ENCODE results near the gene ADGRB3. TPM values are rescaled to one million over a fixed set of nuclear protein-coding genes. Genes with fewer than 3 reads are reported as not detected.
"Not testable (repeated sequence)": the region's sequence is repeated elsewhere in the genome, so short reads cannot be mapped to it uniquely, and the experiment has no call there.

Gene ADGRB3
- total and polyA plus RNA-seq, 2 donors from 2014 or later: 0.26 to 2.2 TPM

- DNase-seq (no peak), FAIRE-seq (no peak)
- H3K4me3 ChIP-seq (ENCODE audit: low read length in 3 of 3): no peak overlapping the region
- intact Hi-C loops (cut with DNase I): no loop called here
- no peak overlapping the region for H3K9ac ChIP-seq (ENCODE audit: low read length in 3 of 3)
- TF ChIP-seq CTCF (IDR thresholded peaks at IDR 0.05; ENCODE audit: borderline replicate concordance, extremely low read depth, insufficient read depth): no peak
- no peak overlapping the region for H3K27ac ChIP-seq (ENCODE audit: low read depth in 2 of 2, low read length in 2 of 2)
- H3K36me3 ChIP-seq (ENCODE audit: control insufficient read depth in 2 of 3, insufficient read depth in 3 of 3, low read length in 3 of 3): no peaks in the 10 kb centered on the region
- no peaks in the 10 kb centered on the region for H3K27me3 ChIP-seq (ENCODE audit: control insufficient read depth, insufficient read depth, low read length)
- H3K4me1 ChIP-seq (ENCODE audit: control insufficient read depth in 2 of 3, insufficient read depth in 2 of 3, low read depth in 1 of 3, low read length in 3 of 3): no peaks in the 10 kb centered on the region
- H3K9me3 ChIP-seq (ENCODE audit: control insufficient read depth in 2 of 3, insufficient read depth in 1 of 3, low read length in 3 of 3): no peaks in the 10 kb centered on the region
Observed at GRCh38 chr6:69422475-69422874, 787.4 kb downstream of the ADGRB3 start.

- Histone ChIP-seq H3K36me3 (ENCODE audit: control insufficient read depth in 2 of 3, insufficient read depth in 3 of 3, low read length in 3 of 3) (no peaks in the 10 kb centered on the region), H3K4me1 (ENCODE audit: control insufficient read depth in 2 of 3, insufficient read depth in 2 of 3, low read depth in 1 of 3, low read length in 3 of 3) (no peaks in the 10 kb centered on the region), H3K9ac (ENCODE audit: low read length in 3 of 3) (no peak overlapping the region), H3K4me3 (ENCODE audit: low read length in 3 of 3) (no peak overlapping the region), H3K27ac (ENCODE audit: low read depth in 2 of 2, low read length in 2 of 2) (no peak overlapping the region), H3K27me3 (ENCODE audit: control insufficient read depth, insufficient read depth, low read length) (no peaks in the 10 kb centered on the region), H3K9me3 (ENCODE audit: control insufficient read depth in 2 of 3, insufficient read depth in 1 of 3, low read length in 3 of 3) (no peaks in the 10 kb centered on the region)
- DNase-seq (no peak), FAIRE-seq (no peak)
- TF ChIP-seq CTCF (IDR thresholded peaks at IDR 0.05; ENCODE audit: borderline replicate concordance, extremely low read depth, insufficient read depth): no peak
- intact Hi-C loops (cut with DNase I): no loop called here
Observed at GRCh38 chr6:69423785-69424184, 788.7 kb downstream of the ADGRB3 start.

- no peaks in the 10 kb centered on the region for H3K9me3 ChIP-seq (ENCODE audit: control insufficient read depth in 2 of 3, insufficient read depth in 1 of 3, low read length in 3 of 3)
- no peak for TF ChIP-seq CTCF (IDR thresholded peaks at IDR 0.05; ENCODE audit: borderline replicate concordance, extremely low read depth, insufficient read depth)
- FAIRE-seq (no peak), DNase-seq (no peak)
- H3K36me3 ChIP-seq (ENCODE audit: control insufficient read depth in 2 of 3, insufficient read depth in 3 of 3, low read length in 3 of 3): no peaks in the 10 kb centered on the region
- H3K27ac ChIP-seq (ENCODE audit: low read depth in 2 of 2, low read length in 2 of 2): no peak overlapping the region
- H3K4me3 ChIP-seq (ENCODE audit: low read length in 3 of 3): no peak overlapping the region
- H3K27me3 ChIP-seq (ENCODE audit: control insufficient read depth, insufficient read depth, low read length): no peaks in the 10 kb centered on the region
- H3K4me1 ChIP-seq (ENCODE audit: control insufficient read depth in 2 of 3, insufficient read depth in 2 of 3, low read depth in 1 of 3, low read length in 3 of 3): no peaks in the 10 kb centered on the region
- no peak overlapping the region for H3K9ac ChIP-seq (ENCODE audit: low read length in 3 of 3)
- intact Hi-C loops (cut with DNase I): no loop called here
Observed at GRCh38 chr6:69424581-69424980, 789.5 kb downstream of the ADGRB3 start.

- Histone ChIP-seq H3K27ac (ENCODE audit: low read depth in 2 of 2, low read length in 2 of 2) (no peak overlapping the region), H3K4me1 (ENCODE audit: control insufficient read depth in 2 of 3, insufficient read depth in 2 of 3, low read depth in 1 of 3, low read length in 3 of 3) (no peaks in the 10 kb centered on the region), H3K4me3 (ENCODE audit: low read length in 3 of 3) (no peak overlapping the region), H3K36me3 (ENCODE audit: control insufficient read depth in 2 of 3, insufficient read depth in 3 of 3, low read length in 3 of 3) (no peaks in the 10 kb centered on the region), H3K9ac (ENCODE audit: low read length in 3 of 3) (no peak overlapping the region), H3K27me3 (ENCODE audit: control insufficient read depth, insufficient read depth, low read length) (no peaks in the 10 kb centered on the region), H3K9me3 (ENCODE audit: control insufficient read depth in 2 of 3, insufficient read depth in 1 of 3, low read length in 3 of 3) (no peaks in the 10 kb centered on the region)
- TF ChIP-seq CTCF (IDR thresholded peaks at IDR 0.05; ENCODE audit: borderline replicate concordance, extremely low read depth, insufficient read depth): no peak
- DNase-seq (no peak), FAIRE-seq (no peak)
- intact Hi-C loops (cut with DNase I): no loop called here
Observed at GRCh38 chr6:69427882-69428281, 792.8 kb downstream of the ADGRB3 start.

GRCh38 chr6:69432168-69432567 is 797.1 kb downstream of the ADGRB3 start:
- H3K36me3 ChIP-seq (ENCODE audit: control insufficient read depth in 2 of 3, insufficient read depth in 3 of 3, low read length in 3 of 3); H3K27ac ChIP-seq (ENCODE audit: low read depth in 2 of 2, low read length in 2 of 2); H3K4me3 ChIP-seq (ENCODE audit: low read length in 3 of 3); H3K9me3 ChIP-seq (ENCODE audit: control insufficient read depth in 2 of 3, insufficient read depth in 1 of 3, low read length in 3 of 3); H3K27me3 ChIP-seq (ENCODE audit: control insufficient read depth, insufficient read depth, low read length); DNase-seq; H3K9ac ChIP-seq (ENCODE audit: low read length in 3 of 3); intact Hi-C loops (cut with DNase I); FAIRE-seq; H3K4me1 ChIP-seq (ENCODE audit: control insufficient read depth in 2 of 3, insufficient read depth in 2 of 3, low read depth in 1 of 3, low read length in 3 of 3): not testable (repeated sequence)

GRCh38 chr6:69433116-69433515 is 798.0 kb downstream of the ADGRB3 start:
- DNase-seq: peak in 1 of 5 donors; percentile 36
- H3K4me1 ChIP-seq (ENCODE audit: control insufficient read depth in 2 of 3, insufficient read depth in 2 of 3, low read depth in 1 of 3, low read length in 3 of 3); intact Hi-C loops (cut with DNase I); H3K27ac ChIP-seq (ENCODE audit: low read depth in 2 of 2, low read length in 2 of 2); H3K9ac ChIP-seq (ENCODE audit: low read length in 3 of 3); H3K36me3 ChIP-seq (ENCODE audit: control insufficient read depth in 2 of 3, insufficient read depth in 3 of 3, low read length in 3 of 3); H3K27me3 ChIP-seq (ENCODE audit: control insufficient read depth, insufficient read depth, low read length); FAIRE-seq; H3K4me3 ChIP-seq (ENCODE audit: low read length in 3 of 3); H3K9me3 ChIP-seq (ENCODE audit: control insufficient read depth in 2 of 3, insufficient read depth in 1 of 3, low read length in 3 of 3): not testable (repeated sequence)

Measured in kidney (tissue), 14 donors.